GM12878 (cell line): ENCODE measurements around the gene ATP5PB. TPM values are rescaled to one million over a fixed set of nuclear protein-coding genes. Genes with fewer than 3 reads are reported as not detected.

Experiments used
- ATAC-seq: fragments of 200-7000 bp; cut with Tn5 transposase; 3 replicates; pipeline ENCODE4 v1.9.1; 2020; ENCODE audit warnings: mild to moderate bottlenecking, moderate library complexity
- BruUV-seq: library from RNA; stranded (reverse); fragments of 400-500 nt; replicated peaks from 2 replicates; lab custom pipeline; 2021; lab: Mats Ljungman, UMichigan
- CTCF ChIA-PET: fragments of 300-600 bp; sonication (Branson Sonifier 250); formaldehyde crosslinking; extraction: SDS; loops from one replicate; lab custom pipeline; 2021; ENCODE audit warnings: inconsistent platforms; lab: Yijun Ruan, JAX
- POLR2A ChIA-PET: fragments of 350-600 bp; formaldehyde crosslinking; extraction: SDS; loops from one replicate; lab custom pipeline; 2021; ENCODE audit warnings: inconsistent platforms; lab: Charles Lee
- RAD21 ChIA-PET: fragments of 300-600 bp; sonication (Branson Sonifier 250); formaldehyde crosslinking; loops from one replicate; lab custom pipeline; 2023; ENCODE audit warnings: antibody characterized with exemption; ENCODE audit not compliant: unreplicated experiment; lab: Charles Lee
- SMC1A ChIA-PET: fragments of 300-600 bp; sonication (Branson Sonifier 250); formaldehyde crosslinking; loops from one replicate; lab custom pipeline; 2023; ENCODE audit not compliant: unreplicated experiment, uncharacterized antibody; lab: Charles Lee
- DNase-seq: peaks from one replicate; pipeline ENCODE4 v3.0.0-alpha.2; 2011; ENCODE audit warnings: low read depth, low spot score
- FAIRE-seq: peaks from 3 replicates; lab custom pipeline; 2011; peaks lifted over from hg19 to GRCh38; lab: Jason Lieb, UNC
- H2AFZ ChIP-seq: 2 replicates; pipeline ENCODE4 v1.6.0; 2011; ENCODE audit warnings: low read depth, low read length, control low read depth; ENCODE audit not compliant: control insufficient read depth
- H3K27ac ChIP-seq: 2 replicates; pipeline ENCODE4 v1.5.1; 2011; ENCODE audit warnings: control low read depth; ENCODE audit not compliant: control insufficient read depth, insufficient read depth
- H3K27me3 ChIP-seq, 2 experiments: replicated peaks in 1 of 2; 2 replicates each; pipeline versions ENCODE4 v1.6.0 to v1.6.1; 2011; ENCODE audit warnings: low read length in 1 of 2; ENCODE audit not compliant: control insufficient read depth in 2 of 2, insufficient read depth in 2 of 2
- H3K36me3 ChIP-seq, 2 experiments: 2 replicates each; pipeline ENCODE4 v1.5.1; 2011; ENCODE audit warnings: low read length in 1 of 2; ENCODE audit not compliant: control insufficient read depth in 2 of 2, insufficient read depth in 2 of 2
- H3K4me1 ChIP-seq: 2 replicates; pipeline ENCODE4 v1.6.1; 2011; ENCODE audit warnings: mild to moderate bottlenecking, low read length, moderate library complexity, mixed read lengths; ENCODE audit not compliant: control insufficient read depth, insufficient read depth
- H3K4me2 ChIP-seq: 2 replicates; pipeline ENCODE4 v1.6.0; 2011; ENCODE audit warnings: control low read depth; ENCODE audit not compliant: control insufficient read depth, insufficient read depth
- H3K4me3 ChIP-seq: fragments of 200-600 bp; sonication (generic); 2 replicates; pipeline ENCODE4 v1.5.1; 2016
- H3K79me2 ChIP-seq: 2 replicates; pipeline ENCODE4 v1.6.0; 2011; ENCODE audit warnings: low read length; ENCODE audit not compliant: control insufficient read depth, insufficient read depth
- H3K9ac ChIP-seq: 2 replicates; pipeline ENCODE4 v1.8.0; 2011; ENCODE audit warnings: low read length, control low read depth, mixed read lengths; ENCODE audit not compliant: control insufficient read depth, insufficient read depth
- H3K9me3 ChIP-seq: replicated peaks from 3 replicates; pipeline ENCODE4 v1.5.1; 2011; ENCODE audit warnings: mild to moderate bottlenecking, low read length; ENCODE audit not compliant: control insufficient read depth, insufficient read depth
- H4K20me1 ChIP-seq: 2 replicates; pipeline ENCODE4 v1.6.0; 2011; ENCODE audit not compliant: control insufficient read depth, insufficient read depth
- CBX3 ChIP-seq: fragments of 200-600 bp; sonication (generic); IDR thresholded peaks from 2 replicates; pipeline ENCODE4 v1.6.1; 2016; ENCODE audit warnings: low read depth, borderline replicate concordance
- CBX5 ChIP-seq: sonication (generic); IDR thresholded peaks from 2 replicates; pipeline ENCODE4 v1.6.1; 2016; ENCODE audit warnings: low read depth, moderate library complexity, mild to moderate bottlenecking, inconsistent platforms
- CHD2 ChIP-seq: IDR thresholded peaks from 2 replicates; pipeline ENCODE4 v1.6.1; 2011; ENCODE audit warnings: low read depth, low read length, improper control_type of control experiment, borderline replicate concordance
- ELK1 ChIP-seq: IDR thresholded peaks from 2 replicates; pipeline ENCODE4 v1.6.1; 2012; ENCODE audit warnings: low read depth, low read length, improper control_type of control experiment
- HDGF ChIP-seq: fragments of 450-650 bp; IDR thresholded peaks from 2 replicates; pipeline ENCODE4 v1.6.1; 2016; ENCODE audit warnings: antibody characterized with exemption
- MLLT1 ChIP-seq: fragments of 450-650 bp; IDR thresholded peaks from 2 replicates; pipeline ENCODE4 v1.6.1; 2016; ENCODE audit warnings: mild to moderate bottlenecking
- NFYA ChIP-seq: IDR thresholded peaks from 2 replicates; pipeline ENCODE4 v1.6.1; 2011; ENCODE audit warnings: low read depth, mild to moderate bottlenecking, low read length, improper control_type of control experiment, borderline replicate concordance
- REST ChIP-seq: IDR thresholded peaks from 2 replicates; pipeline ENCODE4 v1.6.1; 2012; ENCODE audit warnings: mild to moderate bottlenecking, low read depth, low read length
- RFX5 ChIP-seq: IDR thresholded peaks from 2 replicates; pipeline ENCODE4 v1.6.1; 2011; ENCODE audit warnings: low read depth, low read length, improper control_type of control experiment
- SIN3A ChIP-seq: IDR thresholded peaks from 2 replicates; pipeline ENCODE4 v1.6.1; 2012; ENCODE audit warnings: low read depth, low read length, improper control_type of control experiment
- STAT1 ChIP-seq: fragments of 450-650 bp; conservative IDR thresholded peaks from 2 replicates; pipeline ENCODE4 v1.6.1; 2014; ENCODE audit warnings: antibody characterized with exemption, mild to moderate bottlenecking
- SUPT20H ChIP-seq: IDR thresholded peaks from 2 replicates; pipeline ENCODE4 v1.6.1; 2011; ENCODE audit warnings: low read depth, mild to moderate bottlenecking, low read length, moderate library complexity, borderline replicate concordance; ENCODE audit not compliant: control insufficient read depth
- ZBTB40 ChIP-seq: fragments of 450-650 bp; IDR thresholded peaks from 2 replicates; pipeline ENCODE4 v1.6.1; 2016; ENCODE audit warnings: mild to moderate bottlenecking, moderate library complexity, borderline replicate concordance
- WGBS: methylation state at CpG from one replicate; pipeline ENCODE4 v1.1.6; 2016; ENCODE audit warnings: low lambda C conversion rate; ENCODE audit not compliant: insufficient replicate concordance, insufficient coverage; ENCODE audit errors: missing lambda C conversion rate; 5-methylcytosine and 5-hydroxymethylcytosine counted together
- in situ Hi-C: fragments of 300-500 bp; cut with MboI; formaldehyde crosslinking; loops from 9 replicates; pipeline ENCODE4 v1.14.3; 2018; ENCODE audit warnings: mixed read lengths
- intact Hi-C: fragments of 100-400 bp; cut with micrococcal nuclease; formaldehyde crosslinking; loops from one replicate; pipeline ENCODE4 v1.14.2; 2022; ENCODE audit not compliant: unreplicated experiment
- polyA plus RNA-seq, 11 experiments: library from polyadenylated mRNA; depleted of rRNA in 4 of 11; unstranded in 6 of 11; stranded (reverse) in 5 of 11; fragments of >200 nt; fragmentation: Nextera tagmentation in 4 of 11; fragmentation: Illumina TruSeq in 1 of 11; extraction: Ambion mirVana in 4 of 11; extraction: Trizol in 1 of 11; gene quantifications; 1 replicate in 1 of 11; 2 replicates in 10 of 11; pipeline versions ENCODE4 v1.2.1 to v1.2.3, GENCODE V29; 2011 to 2016; ENCODE audit warnings: inconsistent platforms in 2 of 11, missing spikeins in 2 of 11, low read depth in 1 of 11
- total RNA-seq, 4 experiments: library from RNA; depleted of rRNA in 3 of 4; stranded (reverse); fragments of >200 nt in 3 of 4; fragmentation: Illumina TruSeq in 1 of 4; extraction: Trizol in 1 of 4; gene quantifications; 2 replicates each; pipeline versions ENCODE4 v1.2.1 to v1.2.3, GENCODE V29; 2013 to 2021

Gene ATP5PB
- total and polyA plus RNA-seq, 10 of the 15 experiments (the other 5 are each of a cell fraction or from before 2014, with no cell fraction given): 380 to 1,760 (median 677) TPM

- TF ChIP-seq ZBTB40 (no peak), ELK1 (no peak), RFX5 (no peak), NFYA (no peak), STAT1 (no peak), SIN3A (no peak)
- TF ChIP-seq, all 136 proteins: peak for 0
These were observed 30.2 kb upstream of the ATP5PB start (continued) for GRCh38 chr1:111419037-111419436.

GRCh38 chr1:111420377-111420776 is 28.9 kb upstream of the ATP5PB start:
- no peaks in the 10 kb centered on the region for H3K9me3 ChIP-seq
- BruUV-seq: no TSS peak
- no peaks in the 10 kb centered on the region for H3K36me3 ChIP-seq
- no peak overlapping the region for H3K4me2 ChIP-seq
- H2AFZ ChIP-seq: no peak overlapping the region
- H3K4me1 ChIP-seq: no peaks in the 10 kb centered on the region
- no peaks in the 10 kb centered on the region; the same call in 1 of the 2 replicates for H4K20me1 ChIP-seq
- no peaks in the 10 kb centered on the region for H3K27me3 ChIP-seq
- ChIA-PET CTCF (interaction anchor here (0.6 to 2.4 kb wide), 2 partner anchors 11 to 163 kb away, joined by 4 to 7 read pairs; no protein-coding TSS in a partner anchor), RAD21 (no interaction called here), SMC1A (interaction anchor here (0.7 kb wide), 1 partner anchor 77 kb away, joined by 3 read pairs; no protein-coding TSS in a partner anchor), POLR2A (no interaction called here)
- ATAC-seq (no peak), FAIRE-seq (no peak), DNase-seq (no peak)
- intact Hi-C loops (no loop called here), in situ Hi-C loops (no loop called here)
- no peak overlapping the region for H3K4me3 ChIP-seq
- no peak overlapping the region for H3K27ac ChIP-seq
- WGBS: 66% methylated on average over 5 of the region's 5 CpGs
- no peaks in the 10 kb centered on the region for H3K79me2 ChIP-seq
- no peak overlapping the region for H3K9ac ChIP-seq
- TF ChIP-seq HDGF (no peak), MLLT1 (no peak), CBX5 (no peak), CBX3 (no peak), SUPT20H (no peak), REST (no peak), CHD2 (no peak)
